ENCODE results near the gene KCNJ4. TPM values are rescaled to one million over a fixed set of nuclear protein-coding genes. Genes with fewer than 3 reads are reported as not detected.

KCNJ4 gene
- total and polyA plus RNA-seq, 7 experiments from 2014 or later: not detected

DNA sequence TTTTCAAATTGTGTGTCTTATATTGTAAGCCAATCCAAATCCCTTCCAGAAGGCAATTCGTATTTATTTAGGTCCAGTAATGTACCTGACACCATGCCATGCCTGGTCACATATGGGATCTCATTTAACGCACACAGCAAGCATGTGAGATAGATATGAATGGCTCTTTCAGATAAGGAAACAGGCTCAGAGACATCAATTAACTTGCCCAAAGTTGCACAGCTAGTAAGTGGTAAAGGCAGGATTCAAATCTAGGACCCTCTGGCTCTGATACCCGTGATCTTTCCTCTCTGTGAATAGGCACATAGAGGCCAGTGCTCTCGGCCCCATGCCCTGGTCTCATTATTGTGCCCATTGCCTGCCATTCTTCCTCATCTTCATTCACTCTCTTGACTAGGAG, 34.3 kb downstream of the KCNJ4 start:
- H3K27ac ChIP-seq (ENCODE audit: low read depth, low read length): no peak overlapping the region
- H3K27me3 Mint-ChIP-seq: peaks cover 0 to 4% (median 0%) of the 10 kb centered on the region in 5 donors
- H3K4me1 ChIP-seq (ENCODE audit: control insufficient read depth in 2 of 2, insufficient read depth in 2 of 2, low read length in 2 of 2): no peaks in the 10 kb centered on the region
- ChIA-PET POLR2A (no interaction called here), CTCF (interaction anchor here (0.6 kb wide), 1 partner anchor 92 kb away, joined by 3 read pairs; no protein-coding TSS in a partner anchor)
- H3K27ac Mint-ChIP-seq: no peak overlapping the region
- DNase-seq: no peak
- no peak for ATAC-seq
- no peak overlapping the region for H3K4me3 Mint-ChIP-seq
- no peak overlapping the region for H3K4me3 ChIP-seq (ENCODE audit: low read length)
- no peaks in the 10 kb centered on the region for H3K4me1 Mint-ChIP-seq
- no peaks in the 10 kb centered on the region for H3K27me3 ChIP-seq (ENCODE audit: control insufficient read depth in 2 of 2, insufficient read depth in 2 of 2, low read length in 2 of 2)
- no peaks in the 10 kb centered on the region for H3K36me3 ChIP-seq (ENCODE audit: control insufficient read depth in 2 of 3, insufficient read depth in 3 of 3, low read length in 3 of 3)
- H3K9me3 ChIP-seq (ENCODE audit: control insufficient read depth in 2 of 3, low read length in 3 of 3): no peaks in the 10 kb centered on the region
- no peaks in the 10 kb centered on the region for H3K9me3 Mint-ChIP-seq
- H3K36me3 Mint-ChIP-seq: no peaks in the 10 kb centered on the region
- intact Hi-C loops (cut with micrococcal nuclease): no loop called here

GRCh38 chr22:38419858-38420160, 35.2 kb downstream of the KCNJ4 start:
- Histone ChIP-seq H3K27ac (ENCODE audit: low read depth, low read length) (no peak overlapping the region), H3K4me1 (ENCODE audit: control insufficient read depth in 2 of 2, insufficient read depth in 2 of 2, low read length in 2 of 2) (no peaks in the 10 kb centered on the region), H3K9me3 (ENCODE audit: control insufficient read depth in 2 of 3, low read length in 3 of 3) (no peaks in the 10 kb centered on the region), H3K4me3 (ENCODE audit: low read length) (no peak overlapping the region), H3K27me3 (ENCODE audit: control insufficient read depth in 2 of 2, insufficient read depth in 2 of 2, low read length in 2 of 2) (no peaks in the 10 kb centered on the region), H3K36me3 (ENCODE audit: control insufficient read depth in 2 of 3, insufficient read depth in 3 of 3, low read length in 3 of 3) (no peaks in the 10 kb centered on the region)
- CTCF ChIA-PET: no interaction called here
- Mint-ChIP-seq H3K36me3 (no peaks in the 10 kb centered on the region), H3K4me1 (no peaks in the 10 kb centered on the region), H3K4me3 (no peak overlapping the region), H3K27me3 (peaks cover 0 to 4% (median 0%) of the 10 kb centered on the region in 5 donors), H3K9me3 (no peaks in the 10 kb centered on the region), H3K27ac (no peak overlapping the region)
- ATAC-seq: no peak
- intact Hi-C loops (cut with micrococcal nuclease): no loop called here
- POLR2A ChIA-PET: no interaction called here
- DNase-seq: no peak

- H3K9me3 ChIP-seq (ENCODE audit: control insufficient read depth in 2 of 3, low read length in 3 of 3): no peaks in the 10 kb centered on the region
- no peak overlapping the region for H3K27ac ChIP-seq (ENCODE audit: low read depth, low read length)
- H3K27me3 Mint-ChIP-seq: peaks cover 0 to 4% (median 0%) of the 10 kb centered on the region in 5 donors
- POLR2A ChIA-PET: no interaction called here
- no peaks in the 10 kb centered on the region for H3K27me3 ChIP-seq (ENCODE audit: control insufficient read depth in 2 of 2, insufficient read depth in 2 of 2, low read length in 2 of 2)
- H3K4me1 Mint-ChIP-seq: no peaks in the 10 kb centered on the region
- ATAC-seq: no peak
- DNase-seq: no peak
- H3K36me3 Mint-ChIP-seq: no peaks in the 10 kb centered on the region
- CTCF ChIA-PET: no interaction called here
- no peak overlapping the region for H3K4me3 ChIP-seq (ENCODE audit: low read length)
- no peak overlapping the region for H3K27ac Mint-ChIP-seq
- intact Hi-C loops (cut with micrococcal nuclease): no loop called here
- no peaks in the 10 kb centered on the region for H3K36me3 ChIP-seq (ENCODE audit: control insufficient read depth in 2 of 3, insufficient read depth in 3 of 3, low read length in 3 of 3)
- no peak overlapping the region for H3K4me3 Mint-ChIP-seq
- no peaks in the 10 kb centered on the region for H3K9me3 Mint-ChIP-seq
- H3K4me1 ChIP-seq (ENCODE audit: control insufficient read depth in 2 of 2, insufficient read depth in 2 of 2, low read length in 2 of 2): no peaks in the 10 kb centered on the region
These were observed 35.7 kb downstream of the KCNJ4 start for GRCh38 chr22:38419121-38419857.

DNA sequence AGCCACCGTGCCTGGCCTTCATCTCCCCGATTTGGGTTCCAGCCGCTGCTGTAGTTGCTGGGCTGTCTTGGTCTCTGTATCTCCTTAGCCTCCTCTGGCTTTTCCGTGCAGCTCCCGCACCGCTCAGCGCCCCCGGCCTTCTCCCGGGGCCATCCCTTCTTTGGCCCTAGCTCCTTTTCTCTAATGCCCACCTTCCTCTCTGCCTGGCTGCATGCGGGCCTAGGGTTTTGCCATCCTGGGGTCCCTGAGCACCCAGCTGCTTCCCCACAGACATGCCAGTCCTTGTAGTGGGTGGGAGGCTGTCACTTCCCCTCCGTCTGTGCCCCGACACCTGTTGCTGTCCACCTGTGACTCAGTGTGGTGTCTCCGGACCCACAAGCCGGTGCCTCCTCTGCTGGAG, 36.4 kb downstream of the KCNJ4 start:
- H3K27me3 Mint-ChIP-seq: peaks cover 0 to 4% (median 0%) of the 10 kb centered on the region in 5 donors

DNA sequence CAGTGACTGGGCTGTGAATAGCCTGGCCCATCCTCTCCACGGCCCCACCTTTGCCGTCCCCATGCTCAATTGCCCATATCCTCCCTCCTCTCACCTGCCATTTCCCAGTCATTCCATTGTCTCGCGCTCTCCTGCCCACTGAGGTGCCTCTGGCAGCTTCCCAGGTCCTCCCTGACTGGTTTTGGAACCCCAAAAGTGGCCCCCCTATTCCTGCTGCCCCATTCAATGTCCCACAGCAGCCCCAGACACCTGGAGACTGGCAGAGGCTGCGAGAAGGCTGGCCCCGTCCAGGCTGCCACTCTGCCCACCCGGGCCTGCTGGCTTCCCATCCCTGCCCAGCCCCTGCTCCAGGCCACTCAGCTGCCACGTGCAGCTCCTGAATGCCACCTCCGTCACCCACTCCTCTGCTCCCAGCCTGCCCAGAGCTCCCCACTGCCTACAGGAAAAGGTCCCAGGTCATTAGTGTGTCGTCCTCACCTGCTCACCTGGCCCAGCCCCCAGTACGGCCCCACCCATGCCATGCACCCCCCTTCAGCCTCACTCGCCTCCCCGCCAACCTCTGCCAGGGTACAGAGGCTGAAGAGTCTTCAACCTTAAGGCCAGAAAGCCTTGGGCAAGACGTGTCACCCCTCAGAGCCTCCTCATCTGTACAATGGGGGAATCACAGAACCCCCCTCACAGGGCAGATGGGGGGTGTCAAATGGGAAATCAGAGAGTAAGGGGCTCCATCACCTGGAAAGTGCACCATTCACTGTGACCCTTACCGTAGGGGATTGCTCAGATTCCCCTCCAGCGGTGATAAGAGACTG, 37.5 kb downstream of the KCNJ4 start:
- ChIA-PET POLR2A (no interaction called here), CTCF (no interaction called here)

More for the DNA sequence above, 36.4 kb downstream of the KCNJ4 start:
- H3K4me3 Mint-ChIP-seq: no peak overlapping the region
- no peaks in the 10 kb centered on the region for H3K27me3 ChIP-seq (ENCODE audit: control insufficient read depth in 2 of 2, insufficient read depth in 2 of 2, low read length in 2 of 2)
- no peaks in the 10 kb centered on the region for H3K9me3 Mint-ChIP-seq
- H3K27ac ChIP-seq (ENCODE audit: low read depth, low read length): no peak overlapping the region
- H3K27ac Mint-ChIP-seq: peak overlapping the region in 1 of 9 donors; percentile 28
- H3K4me1 Mint-ChIP-seq: no peaks in the 10 kb centered on the region
- no peaks in the 10 kb centered on the region for H3K36me3 Mint-ChIP-seq
- ChIA-PET POLR2A (no interaction called here), CTCF (no interaction called here)
- intact Hi-C loops (cut with micrococcal nuclease): no loop called here
- no peaks in the 10 kb centered on the region for H3K9me3 ChIP-seq (ENCODE audit: control insufficient read depth in 2 of 3, low read length in 3 of 3)
- DNase-seq: no peak
- no peak overlapping the region for H3K4me3 ChIP-seq (ENCODE audit: low read length)
- ATAC-seq: no peak
- no peaks in the 10 kb centered on the region for H3K4me1 ChIP-seq (ENCODE audit: control insufficient read depth in 2 of 2, insufficient read depth in 2 of 2, low read length in 2 of 2)
- H3K36me3 ChIP-seq (ENCODE audit: control insufficient read depth in 2 of 3, insufficient read depth in 3 of 3, low read length in 3 of 3): no peaks in the 10 kb centered on the region

DNA sequence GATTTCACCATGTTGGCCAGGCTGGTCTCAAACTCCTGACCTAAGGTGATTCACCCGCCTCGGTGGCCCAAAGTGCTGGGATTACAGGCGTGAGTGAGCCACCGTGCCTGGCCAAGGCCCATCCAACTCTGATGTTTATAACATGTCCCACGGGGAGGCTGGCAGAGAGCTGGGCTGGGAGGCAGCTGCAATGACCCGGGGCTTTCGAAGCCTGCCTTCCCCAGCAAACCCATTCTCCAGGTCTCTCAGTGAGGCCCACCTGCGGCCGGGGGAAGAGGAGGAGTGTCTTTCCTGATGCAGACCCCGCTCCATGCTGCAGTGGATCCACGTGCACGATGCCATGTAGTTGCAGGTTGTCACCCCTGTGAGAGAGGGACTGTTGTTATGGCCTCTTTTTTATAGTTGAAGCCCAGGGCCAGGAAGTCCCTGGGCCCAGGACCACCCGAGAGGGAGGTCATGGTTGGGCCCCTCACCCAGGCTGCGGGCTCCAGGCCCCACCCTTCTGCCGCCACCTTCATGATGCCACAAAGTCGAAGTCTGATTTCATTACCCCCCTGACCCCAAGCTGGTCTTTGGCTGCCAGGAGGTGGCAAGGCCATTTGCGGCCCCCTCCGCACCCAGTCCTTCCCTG, 38.3 kb downstream of the KCNJ4 start:
- no peak overlapping the region for H3K27ac ChIP-seq (ENCODE audit: low read depth, low read length)
- ChIA-PET CTCF (interaction anchor here (0.6 kb wide), 1 partner anchor 64 kb away, joined by 3 read pairs; no protein-coding TSS in a partner anchor), POLR2A (no interaction called here)
- DNase-seq: no peak
- H3K27ac Mint-ChIP-seq: no peak overlapping the region
- no peak for ATAC-seq
- no peak overlapping the region for H3K4me3 ChIP-seq (ENCODE audit: low read length)
- no peak overlapping the region for H3K4me3 Mint-ChIP-seq
- H3K9me3 Mint-ChIP-seq: no peaks in the 10 kb centered on the region
- no peaks in the 10 kb centered on the region for H3K36me3 Mint-ChIP-seq
- H3K27me3 ChIP-seq (ENCODE audit: control insufficient read depth in 2 of 2, insufficient read depth in 2 of 2, low read length in 2 of 2): no peaks in the 10 kb centered on the region
- peaks cover 0 to 5% (median 0%) of the 10 kb centered on the region in 7 donors for H3K4me1 Mint-ChIP-seq
- no peaks in the 10 kb centered on the region for H3K4me1 ChIP-seq (ENCODE audit: control insufficient read depth in 2 of 2, insufficient read depth in 2 of 2, low read length in 2 of 2)
- H3K9me3 ChIP-seq (ENCODE audit: control insufficient read depth in 2 of 3, low read length in 3 of 3): no peaks in the 10 kb centered on the region
- peaks cover 0 to 4% (median 0%) of the 10 kb centered on the region in 5 donors for H3K27me3 Mint-ChIP-seq
- H3K36me3 ChIP-seq (ENCODE audit: control insufficient read depth in 2 of 3, insufficient read depth in 3 of 3, low read length in 3 of 3): no peaks in the 10 kb centered on the region
- intact Hi-C loops (cut with micrococcal nuclease): no loop called here

More for the DNA sequence above, 37.5 kb downstream of the KCNJ4 start:
- intact Hi-C loops (cut with micrococcal nuclease): no loop called here
- ATAC-seq (no peak), DNase-seq (no peak)
- Histone ChIP-seq H3K4me1 (ENCODE audit: control insufficient read depth in 2 of 2, insufficient read depth in 2 of 2, low read length in 2 of 2) (no peaks in the 10 kb centered on the region), H3K27ac (ENCODE audit: low read depth, low read length) (no peak overlapping the region), H3K4me3 (ENCODE audit: low read length) (no peak overlapping the region), H3K36me3 (ENCODE audit: control insufficient read depth in 2 of 3, insufficient read depth in 3 of 3, low read length in 3 of 3) (no peaks in the 10 kb centered on the region), H3K27me3 (ENCODE audit: control insufficient read depth in 2 of 2, insufficient read depth in 2 of 2, low read length in 2 of 2) (no peaks in the 10 kb centered on the region), H3K9me3 (ENCODE audit: control insufficient read depth in 2 of 3, low read length in 3 of 3) (no peaks in the 10 kb centered on the region)
- H3K4me3 Mint-ChIP-seq: no peak overlapping the region
- peaks cover 0 to 4% (median 0%) of the 10 kb centered on the region in 5 donors for H3K27me3 Mint-ChIP-seq
- H3K9me3 Mint-ChIP-seq: no peaks in the 10 kb centered on the region
- H3K27ac Mint-ChIP-seq: no peak overlapping the region
- no peaks in the 10 kb centered on the region for H3K36me3 Mint-ChIP-seq
- H3K4me1 Mint-ChIP-seq: peaks cover 0 to 2% (median 0%) of the 10 kb centered on the region in 7 donors
